ENCODE results near the gene RPRD1B.

RPRD1B gene

DNA sequence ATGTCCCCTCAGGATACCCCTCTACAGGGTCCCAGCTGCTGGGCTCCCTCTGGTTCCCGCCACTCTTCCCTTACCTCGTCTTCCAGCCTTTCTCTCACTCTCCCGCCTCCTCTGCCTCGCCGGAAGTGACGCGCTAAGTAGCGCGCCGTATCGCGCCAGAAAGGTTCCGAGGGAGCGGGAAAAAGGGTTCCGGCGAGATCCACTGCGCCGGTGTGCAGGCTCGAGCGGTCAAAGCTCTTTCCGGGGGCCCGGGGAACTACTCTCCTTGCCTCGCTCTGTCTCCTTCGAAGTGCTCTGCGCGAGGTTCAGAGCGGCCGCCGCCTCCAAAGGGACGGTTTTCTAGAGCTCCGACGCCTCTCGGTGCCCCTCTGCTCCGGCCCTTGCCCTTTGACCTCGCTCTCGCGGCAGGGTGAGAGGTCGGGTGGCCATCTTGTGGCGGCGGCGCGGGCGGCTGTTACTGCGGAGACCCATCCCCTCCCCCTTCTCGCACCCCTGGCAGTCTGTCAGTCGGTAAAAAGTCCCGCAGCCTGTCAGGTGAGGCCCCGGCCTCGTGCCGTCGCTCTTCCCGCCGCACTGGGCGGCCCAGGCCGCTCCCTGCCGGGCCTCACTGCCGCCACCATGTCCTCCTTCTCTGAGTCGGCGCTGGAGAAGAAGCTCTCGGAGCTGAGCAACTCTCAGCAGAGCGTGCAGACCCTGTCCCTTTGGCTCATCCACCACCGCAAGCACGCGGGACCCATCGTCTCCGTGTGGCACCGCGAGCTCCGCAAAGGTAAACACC is at the start of gene RPRD1B, which contains the start of gene TTI1:
Gene RPRD1B, plus strand, starts transcription at position 417 of the 778 bp plus-strand sequence. Its CDS starts 202 bp downstream, at position 619.
Gene TTI1, minus strand, starts transcription at position 127 of the 778 bp plus-strand sequence. CDS start 19,640 bp downstream, outside the sequence.
- peak within 1 kb of the TSS; percentile 74 for H3K27ac ChIP-seq (ENCODE audit: low read length)
- peaks cover 48% of the 10 kb centered on the region for H3K36me3 ChIP-seq (replicated peaks; ENCODE audit: low read depth, low read length)
- H2AFZ ChIP-seq (ENCODE audit: low read depth, low read length) = peak within 1 kb of the TSS; percentile 70
- peaks cover 16% of the 10 kb centered on the region for H4K20me1 ChIP-seq (ENCODE audit: insufficient read depth, low read length)
- peak within 1 kb of the TSS; percentile 85 for H3K4me3 ChIP-seq (ENCODE audit: low read length)
- H3K4me2 ChIP-seq (ENCODE audit: low read length) = peak within 1 kb of the TSS; percentile 88
- H3K4me1 ChIP-seq (ENCODE audit: low read length) = peaks cover 33% of the 10 kb centered on the region
- H3K79me2 ChIP-seq (ENCODE audit: low read length) = peaks cover 99% of the 10 kb centered on the region
- H3K9me3 ChIP-seq (ENCODE audit: insufficient read depth, low read length) = no peaks in the 10 kb centered on the region
- TF ChIP-seq, protein P1, sequence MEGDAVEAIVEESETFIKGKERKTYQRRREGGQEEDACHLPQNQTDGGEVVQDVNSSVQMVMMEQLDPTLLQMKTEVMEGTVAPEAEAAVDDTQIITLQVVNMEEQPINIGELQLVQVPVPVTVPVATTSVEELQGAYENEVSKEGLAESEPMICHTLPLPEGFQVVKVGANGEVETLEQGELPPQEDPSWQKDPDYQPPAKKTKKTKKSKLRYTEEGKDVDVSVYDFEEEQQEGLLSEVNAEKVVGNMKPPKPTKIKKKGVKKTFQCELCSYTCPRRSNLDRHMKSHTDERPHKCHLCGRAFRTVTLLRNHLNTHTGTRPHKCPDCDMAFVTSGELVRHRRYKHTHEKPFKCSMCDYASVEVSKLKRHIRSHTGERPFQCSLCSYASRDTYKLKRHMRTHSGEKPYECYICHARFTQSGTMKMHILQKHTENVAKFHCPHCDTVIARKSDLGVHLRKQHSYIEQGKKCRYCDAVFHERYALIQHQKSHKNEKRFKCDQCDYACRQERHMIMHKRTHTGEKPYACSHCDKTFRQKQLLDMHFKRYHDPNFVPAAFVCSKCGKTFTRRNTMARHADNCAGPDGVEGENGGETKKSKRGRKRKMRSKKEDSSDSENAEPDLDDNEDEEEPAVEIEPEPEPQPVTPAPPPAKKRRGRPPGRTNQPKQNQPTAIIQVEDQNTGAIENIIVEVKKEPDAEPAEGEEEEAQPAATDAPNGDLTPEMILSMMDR (IDR thresholded peaks at IDR 0.05; ENCODE audit: low read depth, low read length) = no peak
- TF ChIP-seq EZH2phosphoT487 (IDR thresholded peaks at IDR 0.05; ENCODE audit: low read depth) = no peak
- peak within 1 kb of the TSS; percentile 90 for H3K9ac ChIP-seq (ENCODE audit: low read length)
- H3K27me3 ChIP-seq (ENCODE audit: low read depth, low read length) = no peaks in the 10 kb centered on the region

- Histone ChIP-seq H3K27me3 (ENCODE audit: low read depth, low read length) (no peaks in the 10 kb centered on the region), H3K4me2 (ENCODE audit: low read length) (no peak overlapping the region), H2AFZ (ENCODE audit: low read depth, low read length) (no peak overlapping the region), H3K9me3 (ENCODE audit: insufficient read depth, low read length) (no peaks in the 10 kb centered on the region), H3K4me3 (ENCODE audit: low read length) (no peak overlapping the region), H3K27ac (ENCODE audit: low read length) (no peak overlapping the region), H3K4me1 (ENCODE audit: low read length) (peaks cover 5% of the 10 kb centered on the region; the same call in 1 of the 2 replicates), H3K9ac (ENCODE audit: low read length) (no peak overlapping the region), H4K20me1 (ENCODE audit: insufficient read depth, low read length) (no peaks in the 10 kb centered on the region), H3K36me3 (replicated peaks; ENCODE audit: low read depth, low read length) (peaks cover 49% of the 10 kb centered on the region), H3K79me2 (ENCODE audit: low read length) (no peaks in the 10 kb centered on the region)
- TF ChIP-seq, protein P1 (IDR thresholded peaks at IDR 0.05; ENCODE audit: low read depth, low read length) = no peak
- no peak for TF ChIP-seq EZH2phosphoT487 (IDR thresholded peaks at IDR 0.05; ENCODE audit: low read depth)
These were observed 49.3 kb upstream of the RPRD1B start for GRCh38 chr20:37984018-37984785.

DNA sequence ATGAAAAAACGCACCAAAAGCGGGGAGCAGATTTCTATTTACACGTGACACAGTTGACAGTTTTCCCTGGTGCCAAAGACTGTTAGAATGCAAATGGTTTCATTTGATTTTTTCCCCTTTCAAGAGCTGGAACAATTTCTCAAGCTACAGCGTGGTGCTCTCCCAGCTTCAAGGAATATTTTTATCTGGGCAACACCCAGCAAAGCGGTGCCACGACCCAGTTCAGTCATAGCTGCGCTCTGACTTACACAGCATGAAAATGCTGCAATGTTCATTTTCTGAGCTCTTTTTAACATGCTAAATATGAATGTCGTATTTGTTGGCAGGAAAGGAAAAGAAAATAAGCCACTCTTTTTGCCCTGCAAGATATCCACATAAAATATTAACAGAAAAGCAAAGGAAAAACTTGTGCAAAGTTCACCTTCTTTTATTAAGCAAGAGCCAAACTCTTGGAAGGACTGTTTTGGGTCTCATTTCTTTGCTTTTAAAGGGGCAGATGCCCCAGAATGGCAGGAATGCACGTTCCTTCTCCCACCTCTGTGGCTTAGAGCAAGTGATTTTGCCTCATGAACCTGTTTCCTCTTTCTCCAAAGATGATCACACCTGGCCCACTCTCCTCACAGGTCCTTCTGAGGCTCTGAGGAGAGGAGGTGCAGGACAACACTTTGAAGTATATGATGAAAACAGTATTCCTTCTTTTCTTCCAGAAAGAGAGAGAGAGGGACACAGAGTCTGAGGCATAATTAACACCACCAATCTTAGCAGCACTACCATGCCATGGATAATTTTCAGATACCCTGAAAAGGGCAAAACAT is 47.3 kb upstream of the RPRD1B start:
- Histone ChIP-seq H3K4me2 (ENCODE audit: low read length) (no peak overlapping the region), H3K36me3 (replicated peaks; ENCODE audit: low read depth, low read length) (peaks cover 64% of the 10 kb centered on the region), H3K9me3 (ENCODE audit: insufficient read depth, low read length) (no peaks in the 10 kb centered on the region), H3K9ac (ENCODE audit: low read length) (no peak overlapping the region), H4K20me1 (ENCODE audit: insufficient read depth, low read length) (peaks cover 4% of the 10 kb centered on the region; the same call in 1 of the 2 replicates), H3K27me3 (ENCODE audit: low read depth, low read length) (no peaks in the 10 kb centered on the region), H3K4me3 (ENCODE audit: low read length) (no peak overlapping the region), H3K79me2 (ENCODE audit: low read length) (no peaks in the 10 kb centered on the region), H3K4me1 (ENCODE audit: low read length) (peaks cover 20% of the 10 kb centered on the region), H3K27ac (ENCODE audit: low read length) (no peak overlapping the region), H2AFZ (ENCODE audit: low read depth, low read length) (no peak overlapping the region)
- TF ChIP-seq EZH2phosphoT487 (IDR thresholded peaks at IDR 0.05; ENCODE audit: low read depth) = no peak
- TF ChIP-seq, protein P1 (IDR thresholded peaks at IDR 0.05; ENCODE audit: low read depth, low read length) = no peak

Data from OCI-LY3 (cell line).